Mesendoderm (in vitro differentiated cells): ENCODE results near the gene GALP.
"Not testable (repeated sequence)": the region's sequence is repeated elsewhere in the genome, so short reads cannot be mapped to it uniquely, and the experiment has no call there.

ENCODE experiments used
- DNase-seq: peaks from one replicate; pipeline ENCODE4 v3.0.0; 2013
- H2AK5ac ChIP-seq: 2 replicates; pipeline ENCODE4 v1.6.1; 2013; ENCODE audit warnings: low read length, inconsistent platforms
- H2BK120ac ChIP-seq: 2 replicates; pipeline ENCODE4 v1.6.1; 2013; ENCODE audit warnings: low read depth, mild to moderate bottlenecking, low read length, moderate library complexity, mixed read lengths
- H2BK15ac ChIP-seq: replicated peaks from 2 replicates; pipeline ENCODE4 v1.6.1; 2013; ENCODE audit warnings: low read depth, mild to moderate bottlenecking, moderate library complexity
- H2BK5ac ChIP-seq: 2 replicates; pipeline ENCODE4 v1.6.1; 2013; ENCODE audit warnings: low read length, inconsistent platforms
- H3K18ac ChIP-seq: 2 replicates; pipeline ENCODE4 v1.6.1; 2013; ENCODE audit warnings: mild to moderate bottlenecking, low read length, mixed read lengths
- H3K23ac ChIP-seq: one replicate; pipeline ENCODE4 v1.6.1; 2013; ENCODE audit warnings: low read length
- H3K27ac ChIP-seq: 2 replicates; pipeline ENCODE4 v1.5.1; 2013; ENCODE audit warnings: low read depth, mild to moderate bottlenecking, inconsistent platforms, low read length, moderate library complexity
- H3K27me3 ChIP-seq: 2 replicates; pipeline ENCODE4 v1.6.1; 2013; ENCODE audit warnings: low read length, control low read depth, mild to moderate bottlenecking, inconsistent platforms; ENCODE audit not compliant: insufficient read depth, poor library complexity
- H3K36me3 ChIP-seq: 2 replicates; pipeline ENCODE4 v1.6.1; 2013; ENCODE audit warnings: low read length, inconsistent platforms; ENCODE audit not compliant: control insufficient read depth, insufficient read depth
- H3K4ac ChIP-seq: one replicate; pipeline ENCODE4 v1.6.1; 2013; ENCODE audit warnings: low read depth, mild to moderate bottlenecking, low read length, moderate library complexity
- H3K4me1 ChIP-seq: 2 replicates; pipeline ENCODE4 v1.6.1; 2013; ENCODE audit warnings: low read depth, low read length, inconsistent platforms; ENCODE audit not compliant: control insufficient read depth
- H3K4me2 ChIP-seq: 2 replicates; pipeline ENCODE4 v1.6.1; 2013; ENCODE audit warnings: low read length
- H3K4me3 ChIP-seq: 2 replicates; pipeline ENCODE4 v1.5.1; 2013; ENCODE audit warnings: mild to moderate bottlenecking, low read length
- H3K56ac ChIP-seq: one replicate; pipeline ENCODE4 v1.6.1; 2013; ENCODE audit warnings: low read length
- H3K79me1 ChIP-seq: 2 replicates; pipeline ENCODE4 v1.6.1; 2013; ENCODE audit warnings: low read length, inconsistent platforms
- H3K79me2 ChIP-seq: 2 replicates; pipeline ENCODE4 v1.6.1; 2013; ENCODE audit warnings: mild to moderate bottlenecking, low read length; ENCODE audit not compliant: control insufficient read depth, insufficient read depth
- H3K9ac ChIP-seq: 2 replicates; pipeline ENCODE4 v1.6.1; 2013; ENCODE audit warnings: low read length, inconsistent platforms
- H4K5ac ChIP-seq: one replicate; pipeline ENCODE4 v1.6.1; 2013; ENCODE audit warnings: low read length
- H4K8ac ChIP-seq: one replicate; pipeline ENCODE4 v1.6.1; 2013; ENCODE audit warnings: low read depth, mild to moderate bottlenecking, control low read depth, low read length, moderate library complexity
- WGBS: extraction: QIAGEN DNeasy Blood & Tissue Kit; methylation state at CpG from one replicate; pipeline ENCODE4 v1.1.7; 2013; ENCODE audit warnings: low lambda C conversion rate, missing lambda C conversion rate; ENCODE audit not compliant: insufficient coverage; ENCODE audit errors: extremely low coverage; 5-methylcytosine and 5-hydroxymethylcytosine counted together

The GALP gene

DNA sequence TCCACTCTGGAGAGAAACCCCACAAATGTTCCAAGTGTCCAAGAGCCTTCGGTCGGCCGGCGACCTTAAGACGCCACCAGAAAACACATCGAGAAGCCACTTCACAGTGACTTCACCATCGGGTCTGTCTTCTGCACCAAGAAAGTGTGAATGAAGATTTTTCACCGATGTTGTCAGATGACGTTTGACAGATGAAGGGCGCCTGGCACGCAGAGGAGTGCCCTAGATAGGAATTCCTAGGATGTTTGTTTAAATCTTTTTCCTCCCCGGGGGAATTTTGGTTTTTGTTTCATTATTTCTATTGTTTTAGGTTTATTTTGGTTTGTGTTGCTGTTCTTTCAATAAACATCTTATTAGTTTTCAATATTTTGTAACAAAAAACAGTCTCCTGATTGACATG is 33.3 kb downstream of the GALP start:
- no peak overlapping the region for H3K4me3 ChIP-seq
- no peaks in the 10 kb centered on the region for H3K36me3 ChIP-seq
- H3K23ac ChIP-seq, result no peak overlapping the region
- no peak overlapping the region for H3K18ac ChIP-seq
- no peak overlapping the region for H3K27ac ChIP-seq
- no peak overlapping the region for H4K5ac ChIP-seq
- H2BK120ac ChIP-seq, result no peak overlapping the region
- no peaks in the 10 kb centered on the region for H3K4me1 ChIP-seq
- H3K79me2 ChIP-seq, result no peaks in the 10 kb centered on the region
- no peak overlapping the region for H3K9ac ChIP-seq
- no peak for DNase-seq
- no peak overlapping the region for H4K8ac ChIP-seq
- H3K4ac ChIP-seq, result no peak overlapping the region
- no peak overlapping the region for H2AK5ac ChIP-seq
- H3K4me2 ChIP-seq, result no peak overlapping the region
- H3K56ac ChIP-seq, result no peak overlapping the region
- no peaks in the 10 kb centered on the region for H3K27me3 ChIP-seq
- H2BK5ac ChIP-seq, result no peak overlapping the region
- no CpG with 5 or more reads among the region's 12 CpGs for WGBS
- H3K79me1 ChIP-seq, result no peaks in the 10 kb centered on the region
- no peak overlapping the region for H2BK15ac ChIP-seq

DNA sequence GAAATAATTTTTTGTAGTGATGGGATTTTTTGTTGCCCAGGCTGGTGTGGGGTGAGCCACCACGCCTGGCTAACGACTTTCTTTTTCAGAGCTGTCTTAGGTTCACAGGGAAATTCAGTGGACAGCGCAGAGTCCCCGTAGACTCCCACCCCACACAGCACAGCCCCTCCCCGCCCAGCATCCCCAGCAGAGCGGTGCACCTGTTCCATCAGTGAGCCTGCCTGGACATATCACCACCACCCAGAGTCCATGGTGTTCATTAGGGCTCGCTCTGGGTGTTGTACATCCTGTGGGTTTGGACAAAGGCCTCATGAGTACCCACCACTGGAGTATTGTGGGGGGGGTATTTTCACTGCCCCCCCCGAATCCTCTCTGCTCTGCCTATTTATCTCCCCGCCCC is 34.2 kb downstream of the GALP start:
- not testable (repeated sequence) for H2BK5ac ChIP-seq, DNase-seq, H3K18ac ChIP-seq, H3K36me3 ChIP-seq, H2AK5ac ChIP-seq, H3K27me3 ChIP-seq, H4K8ac ChIP-seq, H3K4ac ChIP-seq, H3K4me1 ChIP-seq, H3K9ac ChIP-seq, H3K56ac ChIP-seq, H3K4me2 ChIP-seq, H2BK15ac ChIP-seq, H3K27ac ChIP-seq, H4K5ac ChIP-seq, H3K23ac ChIP-seq, H2BK120ac ChIP-seq, H3K4me3 ChIP-seq, H3K79me1 ChIP-seq, H3K79me2 ChIP-seq
- no CpG with 5 or more reads among the region's 9 CpGs for WGBS

DNA sequence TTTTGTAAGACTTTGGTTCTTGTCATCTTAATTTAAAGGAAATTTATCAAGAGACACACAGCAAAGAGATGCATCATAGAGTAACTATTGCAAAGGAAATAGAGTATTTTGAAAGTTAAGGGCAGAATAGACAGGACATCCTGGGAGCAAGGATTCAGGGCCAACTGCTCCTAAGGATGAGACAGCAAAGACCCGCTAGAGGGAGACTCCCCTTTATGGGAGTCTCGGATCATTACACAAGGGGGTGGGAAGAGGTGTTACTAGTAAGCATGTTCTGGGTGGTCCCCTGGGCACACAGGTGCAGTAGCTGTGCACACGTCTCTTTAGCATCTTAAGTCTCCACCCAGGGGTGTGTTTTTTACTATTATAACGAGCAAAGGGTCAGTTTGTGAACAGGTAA is 35.9 kb downstream of the GALP start:
- H2BK5ac ChIP-seq, result no peak overlapping the region
- peak; percentile 6 for DNase-seq
- H4K5ac ChIP-seq, result no peak overlapping the region
- H3K4ac ChIP-seq, result no peak overlapping the region
- no peak overlapping the region for H3K18ac ChIP-seq
- no peak overlapping the region for H2BK15ac ChIP-seq
- H3K27ac ChIP-seq, result no peak overlapping the region
- H3K4me2 ChIP-seq, result no peak overlapping the region
- no peak overlapping the region for H2BK120ac ChIP-seq
- no peaks in the 10 kb centered on the region for H3K36me3 ChIP-seq
- WGBS, result no CpG with 5 or more reads among the region's 4 CpGs
- no peak overlapping the region for H4K8ac ChIP-seq
- H2AK5ac ChIP-seq, result no peak overlapping the region
- H3K27me3 ChIP-seq, result no peaks in the 10 kb centered on the region
- H3K23ac ChIP-seq, result no peak overlapping the region
- H3K4me1 ChIP-seq, result no peaks in the 10 kb centered on the region
- H3K4me3 ChIP-seq, result no peak overlapping the region
- no peaks in the 10 kb centered on the region for H3K79me2 ChIP-seq
- H3K79me1 ChIP-seq, result no peaks in the 10 kb centered on the region
- H3K9ac ChIP-seq, result no peak overlapping the region
- no peak overlapping the region for H3K56ac ChIP-seq

DNA sequence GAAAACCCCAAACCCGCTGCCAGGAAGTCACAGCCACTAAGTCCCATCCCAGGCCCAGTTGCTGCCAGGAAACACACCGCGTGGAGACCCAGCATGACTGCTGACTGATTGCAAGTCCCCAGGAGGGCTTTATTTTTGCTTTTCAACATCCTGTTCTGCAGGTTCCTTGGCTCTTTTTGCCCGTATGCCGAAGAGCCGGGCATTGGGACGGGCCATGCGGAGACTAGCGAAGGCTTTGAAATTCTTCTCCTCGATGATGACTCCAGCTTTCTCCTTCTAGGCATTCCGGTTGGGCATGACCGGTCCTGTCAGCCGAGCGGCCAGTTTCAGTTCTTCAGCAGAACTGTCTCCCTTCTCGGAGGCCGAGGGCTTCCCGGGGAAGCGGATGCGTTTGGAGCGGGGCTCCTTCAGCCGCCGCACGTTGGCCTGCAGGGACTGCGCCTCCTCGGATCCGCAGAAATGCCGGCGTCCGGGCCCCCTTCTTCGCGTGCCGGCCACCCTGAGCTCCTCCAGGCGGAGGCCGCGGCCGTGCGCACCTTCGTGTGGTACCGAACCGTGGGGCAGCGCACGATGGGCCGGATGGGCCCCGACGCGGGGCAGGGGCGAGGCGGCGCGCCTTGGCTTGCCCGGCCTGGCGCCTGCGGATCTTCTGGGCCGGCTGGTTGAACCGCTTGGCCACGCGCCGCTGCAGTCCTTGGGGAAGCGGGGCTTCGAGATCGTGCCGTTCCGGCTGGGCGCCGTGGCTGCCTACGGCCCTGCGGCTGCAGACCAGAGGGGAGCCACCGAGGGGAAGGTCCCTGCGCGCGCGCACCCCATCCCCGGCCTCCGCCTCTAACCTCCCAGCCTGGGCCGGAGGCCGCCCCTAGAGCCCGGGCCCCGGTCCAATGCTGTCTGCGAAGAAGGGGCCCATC is 41.5 kb downstream of the GALP start:
- no peak overlapping the region for H2AK5ac ChIP-seq
- no peak overlapping the region for H3K4me3 ChIP-seq
- no peaks in the 10 kb centered on the region for H3K27me3 ChIP-seq
- no peak overlapping the region for H4K5ac ChIP-seq
- no CpG with 5 or more reads among the region's 79 CpGs for WGBS
- H2BK15ac ChIP-seq, result no peak overlapping the region
- peak overlapping the region; percentile 30 for H3K18ac ChIP-seq
- H2BK120ac ChIP-seq, result no peak overlapping the region
- H4K8ac ChIP-seq, result peak overlapping the region; percentile 30
- peak overlapping the region; percentile 72 for H3K9ac ChIP-seq
- H3K79me2 ChIP-seq, result no peaks in the 10 kb centered on the region
- no peak overlapping the region for H2BK5ac ChIP-seq
- no peaks in the 10 kb centered on the region for H3K4me1 ChIP-seq
- peak overlapping the region; percentile 57 for H3K4me2 ChIP-seq
- H3K23ac ChIP-seq, result no peak overlapping the region
- no peak overlapping the region for H3K4ac ChIP-seq
- peak; percentile 74 for DNase-seq
- no peaks in the 10 kb centered on the region for H3K36me3 ChIP-seq
- H3K27ac ChIP-seq, result peak overlapping the region; percentile 23
- no peaks in the 10 kb centered on the region for H3K79me1 ChIP-seq
- peak overlapping the region; percentile 88 for H3K56ac ChIP-seq

DNA sequence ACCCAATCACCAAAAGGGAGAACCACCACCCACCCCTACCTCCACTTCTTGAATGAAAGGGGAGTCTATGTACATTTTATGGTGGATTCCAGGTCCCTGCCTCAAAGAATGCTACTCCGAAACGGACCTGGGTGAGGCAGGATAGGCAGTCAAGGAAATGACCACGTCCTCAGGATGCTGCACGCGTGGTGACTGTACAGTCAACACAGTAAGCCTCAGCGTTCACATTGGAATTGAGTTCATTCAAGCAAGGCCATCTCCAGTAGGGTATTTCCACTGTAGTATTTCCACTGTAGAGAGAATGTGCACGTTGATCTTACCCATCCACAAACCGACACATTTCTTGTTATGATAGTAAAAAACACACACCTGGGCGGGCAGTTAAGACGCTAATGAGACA is 43.2 kb downstream of the GALP start:
- Histone ChIP-seq H2BK5ac (no peak overlapping the region), H3K27ac (no peak overlapping the region), H3K36me3 (no peaks in the 10 kb centered on the region), H2BK15ac (no peak overlapping the region), H4K5ac (no peak overlapping the region), H4K8ac (no peak overlapping the region), H3K27me3 (no peaks in the 10 kb centered on the region), H3K56ac (no peak overlapping the region), H3K23ac (no peak overlapping the region), H2BK120ac (no peak overlapping the region), H3K4me3 (no peak overlapping the region), H2AK5ac (no peak overlapping the region), H3K4me2 (no peak overlapping the region), H3K79me1 (no peaks in the 10 kb centered on the region), H3K9ac (no peak overlapping the region), H3K79me2 (no peaks in the 10 kb centered on the region), H3K4me1 (no peaks in the 10 kb centered on the region), H3K4ac (no peak overlapping the region), H3K18ac (no peak overlapping the region)
- no CpG with 5 or more reads among the region's 10 CpGs for WGBS
- no peak for DNase-seq

DNA sequence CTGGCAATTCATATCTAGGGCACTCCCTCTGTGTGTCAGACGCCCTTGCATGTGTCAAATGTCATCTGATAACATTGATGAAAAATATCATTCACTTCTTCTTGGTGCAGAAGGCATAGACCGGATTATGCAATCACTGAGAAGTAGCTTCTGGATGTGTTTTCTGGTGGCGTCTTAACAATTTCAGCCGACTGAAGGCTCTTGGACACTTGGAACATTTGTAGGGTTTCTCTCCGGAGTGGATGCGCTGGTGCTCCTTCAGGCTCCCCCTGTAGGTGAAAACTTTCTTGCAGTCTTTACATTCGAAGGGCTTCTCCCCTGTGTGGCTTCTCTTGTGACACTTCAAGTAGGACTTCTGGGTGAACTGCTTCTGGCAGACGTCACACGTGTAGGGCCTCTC is 45.6 kb downstream of the GALP start:
- H3K27me3 ChIP-seq, H4K8ac ChIP-seq, H3K9ac ChIP-seq, H3K56ac ChIP-seq, H2BK5ac ChIP-seq, H2BK15ac ChIP-seq, H3K18ac ChIP-seq, H3K4me1 ChIP-seq, H3K4ac ChIP-seq, H3K27ac ChIP-seq, H2AK5ac ChIP-seq, H4K5ac ChIP-seq, H3K4me3 ChIP-seq, H3K79me1 ChIP-seq, H3K79me2 ChIP-seq, H3K36me3 ChIP-seq, H2BK120ac ChIP-seq, H3K23ac ChIP-seq, H3K4me2 ChIP-seq: not testable (repeated sequence)
- peak; percentile 50 for DNase-seq
- WGBS, result no CpG with 5 or more reads among the region's 9 CpGs
